CD8-positive, alpha-beta memory T cell (primary cell): Measurements from ENCODE around the gene RPL38. TPM values are rescaled to one million over a fixed set of nuclear protein-coding genes. Genes with fewer than 3 reads are reported as not detected.

Experiments
- polyA plus RNA-seq: library from polyadenylated mRNA; unstranded; fragments of 300-500 nt; fragmentation: Illumina TruSeq; gene quantifications from one replicate; pipeline ENCODE4 v1.2.3, GENCODE V29; 2021
- total RNA-seq, 2 experiments: library from RNA; stranded (reverse); gene quantifications; one replicate each; pipeline ENCODE4 v1.2.3, GENCODE V29; 2021

Gene RPL38
- total and polyA plus RNA-seq, 3 experiments from 2014 or later: 1,457 to 1,839 (median 1,489) TPM

Other genes starting within 250 kb of the RPL38 start
- 10 to 100 TPM; 17.1 to 17.4 TPM for gene TTYH2, start 9.9 kb downstream of the RPL38 start, total RNA-seq
- gene TTYH2, start 9.9 kb downstream of the RPL38 start, polyA plus RNA-seq: 6.0 TPM
- under 1 TPM; 0.35 to 0.37 TPM for gene DNAI2, start 70.6 kb downstream of the RPL38 start, total RNA-seq
- 0.60 TPM for gene DNAI2, start 70.6 kb downstream of the RPL38 start, polyA plus RNA-seq
- gene KIF19, start 122.5 kb downstream of the RPL38 start, total RNA-seq: under 1 TPM; 0.20 to 0.24 TPM
- 3.4 TPM for gene KIF19, start 122.5 kb downstream of the RPL38 start, polyA plus RNA-seq
- not detected for gene BTBD17, start 158.2 kb downstream of the RPL38 start, total RNA-seq
- not detected for gene BTBD17, start 158.2 kb downstream of the RPL38 start, polyA plus RNA-seq
- gene GPR142, start 163.8 kb downstream of the RPL38 start, total RNA-seq: not detected
- not detected for gene GPR142, start 163.8 kb downstream of the RPL38 start, polyA plus RNA-seq
- under 1 TPM in 1 of 2 experiments, not detected in 1; 0.27 TPM for gene GPRC5C, start 228.4 kb downstream of the RPL38 start, total RNA-seq
- not detected for gene GPRC5C, start 228.4 kb downstream of the RPL38 start, polyA plus RNA-seq